Keratinocyte (primary cell): ENCODE measurements around the gene NSF. TPM values are rescaled to one million over a fixed set of nuclear protein-coding genes. Genes with fewer than 3 reads are reported as not detected.

Experiments used
- DNase-seq: peaks from one replicate; pipeline ENCODE4 v3.0.0-alpha.2; 2011; ENCODE audit warnings: low read depth, missing footprints, low spot score
- FAIRE-seq: peaks from 2 replicates; lab custom pipeline; 2011; peaks lifted over from hg19 to GRCh38; lab: Jason Lieb, UNC
- H2AFZ ChIP-seq: 2 replicates; pipeline ENCODE4 v1.6.0; 2012; ENCODE audit warnings: low read length, control low read depth, inconsistent platforms; ENCODE audit not compliant: control insufficient read depth
- H3K27ac ChIP-seq: 2 replicates; pipeline ENCODE4 v1.5.1; 2011; ENCODE audit warnings: low read length; ENCODE audit not compliant: control insufficient read depth, insufficient read depth
- H3K27me3 ChIP-seq: 3 replicates; pipeline ENCODE4 v1.6.0; 2011; ENCODE audit warnings: low read length; ENCODE audit not compliant: control insufficient read depth, insufficient read depth; ENCODE audit errors: extremely low read depth
- H3K36me3 ChIP-seq, 2 experiments: 2 replicates in 1 of 2; 3 replicates in 1 of 2; pipeline ENCODE4 v1.5.1; 2011; ENCODE audit warnings: low read length in 2 of 2, mild to moderate bottlenecking in 1 of 2; ENCODE audit not compliant: control insufficient read depth in 2 of 2, insufficient read depth in 2 of 2; ENCODE audit errors: extremely low read depth in 1 of 2
- H3K4me1 ChIP-seq: 3 replicates; pipeline ENCODE4 v1.5.1; 2011; ENCODE audit warnings: low read length; ENCODE audit not compliant: control insufficient read depth, insufficient read depth; ENCODE audit errors: extremely low read depth
- H3K4me2 ChIP-seq: 3 replicates; pipeline ENCODE4 v1.6.0; 2011; ENCODE audit warnings: low read depth, low read length; ENCODE audit not compliant: control insufficient read depth, insufficient read depth; ENCODE audit errors: extremely low read depth
- H3K4me3 ChIP-seq, 3 experiments: fragments of 200-600 bp in 1 of 3; sonication (generic) in 1 of 3; 2 replicates in 2 of 3; 3 replicates in 1 of 3; pipeline ENCODE4 v1.5.1; 2011 to 2016; ENCODE audit warnings: low read length in 3 of 3, mild to moderate bottlenecking in 3 of 3, control low read depth in 2 of 3, inconsistent platforms in 1 of 3, low read depth in 1 of 3, mixed read lengths in 1 of 3, mixed run types in 1 of 3, moderate library complexity in 1 of 3; ENCODE audit not compliant: control insufficient read depth in 2 of 3, insufficient read depth in 2 of 3; ENCODE audit errors: extremely low read depth in 1 of 3
- H3K79me2 ChIP-seq: 2 replicates; pipeline ENCODE4 v1.6.0; 2012; ENCODE audit warnings: low read length; ENCODE audit not compliant: control insufficient read depth, insufficient read depth
- H3K9ac ChIP-seq: 3 replicates; pipeline ENCODE4 v1.6.0; 2011; ENCODE audit warnings: low read length; ENCODE audit not compliant: control insufficient read depth, insufficient read depth; ENCODE audit errors: extremely low read depth
- H3K9me1 ChIP-seq: 3 replicates; pipeline ENCODE4 v1.6.0; 2011; ENCODE audit warnings: low read length; ENCODE audit not compliant: control insufficient read depth, insufficient read depth; ENCODE audit errors: extremely low read depth
- H3K9me3 ChIP-seq: 2 replicates; pipeline ENCODE4 v1.5.1; 2012; ENCODE audit warnings: low read depth, low read length; ENCODE audit not compliant: control insufficient read depth
- H4K20me1 ChIP-seq: 3 replicates; pipeline ENCODE4 v1.6.0; 2011; ENCODE audit warnings: low read length; ENCODE audit not compliant: control insufficient read depth, insufficient read depth; ENCODE audit errors: extremely low read depth
- CTCF ChIP-seq, 3 experiments: IDR thresholded peaks in 1 of 3; conservative IDR thresholded peaks in 1 of 3; optimal IDR thresholded peaks in 1 of 3; 2 replicates in 2 of 3; 3 replicates in 1 of 3; pipeline versions ENCODE3 to v1.5.1; 2011; ENCODE audit warnings: low read length in 3 of 3, mild to moderate bottlenecking in 3 of 3, moderate library complexity in 2 of 3, control low read depth in 1 of 3, inconsistent platforms in 1 of 3; ENCODE audit not compliant: insufficient read depth in 2 of 3; ENCODE audit errors: extremely low read depth in 1 of 3
- EZH2 ChIP-seq: IDR thresholded peaks from one replicate; pipeline ENCODE4 v1.6.1; 2012; ENCODE audit warnings: inconsistent platforms, mild to moderate bottlenecking, low read length, moderate library complexity
- dilution Hi-C: fragments of 300-500 bp; cut with MboI; formaldehyde crosslinking; loops from one replicate; pipeline ENCODE4 v1.7.0; 2020; ENCODE audit warnings: low sequenced_read_pairs; ENCODE audit not compliant: extremely low pct_ligation_motif_present
- polyA plus RNA-seq, 5 experiments: library from polyadenylated mRNA; depleted of rRNA in 3 of 5; stranded (reverse) in 3 of 5; stranded (forward) in 1 of 5; unstranded in 1 of 5; fragments of >200 nt; gene quantifications; 1 replicate in 1 of 5; 2 replicates in 3 of 5; 3 replicates in 1 of 5; pipeline versions ENCODE4 v1.2.1 to v1.2.3, GENCODE V29; 2011 to 2012; ENCODE audit warnings: missing spikeins in 2 of 5, low read depth in 1 of 5, low replicate concordance in 1 of 5

NSF gene
- polyA plus RNA-seq, 1 donor (not counting 4 experiments of a cell fraction or from before 2014, with no cell fraction given): 32.3 TPM

- no peak for TF ChIP-seq EZH2
- TF ChIP-seq CTCF (optimal IDR thresholded peaks at IDR 0.05 in 1 of 3, IDR thresholded peaks at IDR 0.05 in 1 of 3, conservative IDR thresholded peaks at IDR 0.05 in 1 of 3; ENCODE audit: extremely low read depth in 1 of 3, insufficient read depth in 2 of 3, low read length in 3 of 3): no peak
- H3K27ac ChIP-seq: no peak overlapping the region
- H3K4me3 ChIP-seq: no peak overlapping the region
- H3K4me2 ChIP-seq: no peak overlapping the region
- dilution Hi-C loops: no loop called here
- no peaks in the 10 kb centered on the region for H3K27me3 ChIP-seq
- DNase-seq (no peak), FAIRE-seq (no peak)
- H4K20me1 ChIP-seq: no peaks in the 10 kb centered on the region
- peaks cover 12% of the 10 kb centered on the region for H3K4me1 ChIP-seq
- H3K9me1 ChIP-seq: no peaks in the 10 kb centered on the region
- H2AFZ ChIP-seq: no peak overlapping the region
- no peaks in the 10 kb centered on the region for H3K79me2 ChIP-seq
- no peaks in the 10 kb centered on the region for H3K9me3 ChIP-seq
- no peaks in the 10 kb centered on the region for H3K36me3 ChIP-seq
- H3K9ac ChIP-seq: no peak overlapping the region
Measured at GRCh38 chr17:46788796-46789195, 198.3 kb downstream of the NSF start.

GRCh38 chr17:46789610-46790009 lies 199.1 kb downstream of the NSF start:
- no peaks in the 10 kb centered on the region for H3K27me3 ChIP-seq
- no peak overlapping the region for H3K9ac ChIP-seq
- TF ChIP-seq CTCF (optimal IDR thresholded peaks at IDR 0.05 in 1 of 3, IDR thresholded peaks at IDR 0.05 in 1 of 3, conservative IDR thresholded peaks at IDR 0.05 in 1 of 3; ENCODE audit: extremely low read depth in 1 of 3, insufficient read depth in 2 of 3, low read length in 3 of 3): no peak
- no peak for TF ChIP-seq EZH2
- H3K4me2 ChIP-seq: no peak overlapping the region
- H3K27ac ChIP-seq: no peak overlapping the region
- dilution Hi-C loops: no loop called here
- DNase-seq (no peak), FAIRE-seq (no peak)
- H3K4me1 ChIP-seq: peaks cover 12% of the 10 kb centered on the region
- no peak overlapping the region for H2AFZ ChIP-seq
- H4K20me1 ChIP-seq: no peaks in the 10 kb centered on the region
- no peaks in the 10 kb centered on the region for H3K79me2 ChIP-seq
- no peaks in the 10 kb centered on the region for H3K9me1 ChIP-seq
- H3K4me3 ChIP-seq: no peak overlapping the region
- H3K36me3 ChIP-seq: no peaks in the 10 kb centered on the region
- no peaks in the 10 kb centered on the region for H3K9me3 ChIP-seq
